Mesodermal cell (in vitro differentiated cells): ENCODE data around the gene RREB1.

Source experiments
- H3K27ac ChIP-seq: 2 replicates; pipeline ENCODE4 v1.7.0; 2013; ENCODE audit warnings: mild to moderate bottlenecking, low read depth, low read length, moderate library complexity; ENCODE audit not compliant: severe bottlenecking
- H3K36me3 ChIP-seq: 2 replicates; pipeline ENCODE4 v1.7.1; 2013; ENCODE audit warnings: mild to moderate bottlenecking, low read length, moderate library complexity; ENCODE audit not compliant: control insufficient read depth, insufficient read depth
- H3K4me1 ChIP-seq: one replicate; pipeline ENCODE4 v1.7.1; 2013; ENCODE audit warnings: mild to moderate bottlenecking, low read length; ENCODE audit not compliant: insufficient read depth, control insufficient read depth, poor library complexity, severe bottlenecking
- H3K4me3 ChIP-seq: 2 replicates; pipeline ENCODE4 v1.7.0; 2013; ENCODE audit warnings: low read length, control low read depth, mild to moderate bottlenecking; ENCODE audit not compliant: insufficient read depth, poor library complexity, severe bottlenecking; ENCODE audit errors: extremely low read depth
- H3K9me3 ChIP-seq: 2 replicates; pipeline ENCODE4 v1.7.1; 2013; ENCODE audit warnings: mild to moderate bottlenecking, low read length, moderate library complexity; ENCODE audit not compliant: control insufficient read depth
- WGBS, 2 experiments: methylation state at CpG; one replicate each; pipeline ENCODE4 v1.1.5; 2013; ENCODE audit warnings: missing lambda C conversion rate in 2 of 2; ENCODE audit not compliant: insufficient coverage in 2 of 2; 5-methylcytosine and 5-hydroxymethylcytosine counted together

RREB1 gene

DNA sequence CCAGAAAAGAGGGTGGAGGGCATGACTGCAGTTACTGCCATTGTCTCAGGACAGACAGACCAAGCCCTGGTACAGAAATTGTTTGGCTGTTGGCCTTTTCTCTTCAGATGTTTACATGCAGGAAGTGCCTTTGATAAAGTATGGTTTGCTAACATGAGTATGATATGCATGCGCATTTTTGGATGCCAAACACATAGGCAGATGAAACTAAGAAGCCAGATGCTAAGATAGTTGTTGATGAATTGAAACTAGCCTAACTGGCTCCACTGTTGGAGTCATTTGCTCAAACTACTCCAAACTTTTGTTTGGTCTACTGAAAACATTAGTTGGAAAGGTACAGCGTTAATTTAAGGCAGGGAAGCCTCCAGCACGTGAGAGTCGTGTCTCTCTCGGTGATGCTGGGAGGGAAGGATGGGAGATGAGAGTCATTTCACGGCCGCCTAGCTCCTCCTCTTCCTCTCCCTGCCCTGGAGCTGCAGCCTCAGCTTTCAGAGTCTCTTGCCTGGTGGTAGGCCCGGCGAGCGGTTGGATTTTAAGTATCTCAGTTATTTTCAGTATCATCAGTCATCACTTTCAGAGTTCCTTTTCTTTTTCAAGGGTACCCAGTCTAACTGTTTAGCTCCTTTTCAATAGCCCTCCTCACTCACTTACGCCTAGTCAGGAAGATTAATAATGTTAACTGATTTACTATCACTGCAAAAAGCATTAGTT, 29.7 kb downstream of the RREB1 start:
- H3K36me3 ChIP-seq, result peaks cover 12% of the 10 kb centered on the region
- H3K9me3 ChIP-seq, result no peaks in the 10 kb centered on the region
- no peak overlapping the region for H3K4me3 ChIP-seq
- H3K4me1 ChIP-seq, result peaks cover 26% of the 10 kb centered on the region
- 35 to 100% methylated on average over 1 to 6 of the region's 11 CpGs for WGBS, 2 experiments
- H3K27ac ChIP-seq, result peak overlapping the region; percentile 43

DNA sequence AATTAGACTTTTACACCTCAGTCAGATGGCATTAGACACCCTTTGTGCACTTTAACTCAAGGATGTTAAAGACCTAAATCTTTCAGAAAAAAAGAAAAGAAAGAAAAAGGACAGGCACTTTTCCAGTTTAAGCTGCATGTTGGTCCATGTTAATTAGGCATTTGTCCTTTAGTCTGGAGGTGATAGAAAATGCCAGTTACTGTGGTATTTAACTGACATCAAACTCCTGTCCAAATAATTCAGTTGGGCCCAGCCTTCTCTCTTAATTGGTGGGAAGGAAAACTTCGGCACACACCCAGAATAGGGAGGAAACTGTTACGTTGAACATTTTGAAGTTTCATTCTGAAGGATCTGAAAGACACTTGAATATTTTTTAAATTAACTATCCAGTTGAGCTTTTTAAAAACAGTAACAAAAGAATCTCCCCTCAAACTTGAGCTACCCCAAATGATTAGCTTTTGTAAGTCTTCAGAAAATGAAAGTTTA, 30.3 kb downstream of the RREB1 start:
- WGBS, 2 experiments, result no CpG with 5 or more reads among the region's 2 CpGs
- no peaks in the 10 kb centered on the region for H3K9me3 ChIP-seq
- no peak overlapping the region for H3K27ac ChIP-seq
- H3K4me1 ChIP-seq, result peaks cover 29% of the 10 kb centered on the region
- no peak overlapping the region for H3K4me3 ChIP-seq
- peaks cover 10% of the 10 kb centered on the region for H3K36me3 ChIP-seq

DNA sequence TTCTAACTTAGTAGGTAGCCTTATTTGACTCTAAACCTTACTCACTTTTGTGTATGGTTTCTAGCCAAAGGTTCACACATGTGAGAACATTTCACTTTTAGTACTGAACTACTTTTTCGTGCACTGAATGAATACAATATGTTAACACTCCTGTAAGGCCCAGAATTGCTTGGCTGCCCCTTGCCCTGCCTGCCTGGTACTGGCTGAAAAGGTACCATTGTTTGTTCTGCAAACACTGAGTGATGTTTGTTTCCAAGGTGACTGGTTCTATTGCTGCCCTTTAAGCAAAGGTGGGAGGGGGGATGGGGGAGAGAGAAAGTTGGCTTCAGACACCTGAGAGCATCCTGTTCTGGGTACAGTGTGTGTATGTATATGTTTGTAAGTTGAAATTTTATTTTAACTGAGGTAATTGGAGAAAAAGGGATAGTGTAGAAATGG, 31.2 kb downstream of the RREB1 start:
- Histone ChIP-seq H3K4me1 (peaks cover 34% of the 10 kb centered on the region), H3K36me3 (peaks cover 8% of the 10 kb centered on the region), H3K4me3 (no peak overlapping the region), H3K27ac (no peak overlapping the region), H3K9me3 (no peaks in the 10 kb centered on the region)
- 83 to 100% methylated on average over 1 of the region's 1 CpG for WGBS, 2 experiments

DNA sequence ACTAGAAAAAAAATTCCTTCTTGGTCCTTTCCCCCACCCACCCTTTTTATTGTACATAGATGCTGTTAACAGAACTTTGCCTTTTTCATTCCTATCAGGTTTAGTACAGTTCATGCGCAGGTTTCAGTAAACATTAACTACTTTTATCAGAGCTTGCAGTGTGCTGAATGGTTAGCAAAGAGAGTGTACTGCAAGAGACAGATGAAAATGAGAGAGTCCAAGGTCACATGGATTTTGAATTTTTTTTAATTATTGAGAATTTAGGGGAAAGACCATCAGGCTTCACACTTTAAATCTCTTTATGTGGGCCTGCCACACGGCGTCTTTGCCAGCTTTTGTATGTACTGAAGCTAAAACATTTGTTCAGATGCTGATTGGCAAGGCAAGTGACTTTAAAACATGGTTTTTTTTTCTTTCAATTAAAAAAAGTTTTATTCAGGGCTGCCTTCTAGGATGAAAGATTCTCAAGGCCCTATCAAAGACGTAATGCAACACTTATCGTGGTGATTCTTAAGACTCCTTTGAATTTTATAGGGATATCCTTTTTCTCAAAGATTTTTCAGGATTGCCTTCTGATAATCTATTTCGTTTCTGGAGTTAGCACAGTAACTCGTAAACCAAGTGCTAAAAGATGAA, 32.2 kb downstream of the RREB1 start:
- peaks cover 40% of the 10 kb centered on the region for H3K4me1 ChIP-seq
- no peak overlapping the region for H3K27ac ChIP-seq
- H3K4me3 ChIP-seq, result no peak overlapping the region
- H3K36me3 ChIP-seq, result peaks cover 8% of the 10 kb centered on the region
- WGBS, 2 experiments, result 95 to 100% methylated on average over 4 to 6 of the region's 7 CpGs
- H3K9me3 ChIP-seq, result no peaks in the 10 kb centered on the region

DNA sequence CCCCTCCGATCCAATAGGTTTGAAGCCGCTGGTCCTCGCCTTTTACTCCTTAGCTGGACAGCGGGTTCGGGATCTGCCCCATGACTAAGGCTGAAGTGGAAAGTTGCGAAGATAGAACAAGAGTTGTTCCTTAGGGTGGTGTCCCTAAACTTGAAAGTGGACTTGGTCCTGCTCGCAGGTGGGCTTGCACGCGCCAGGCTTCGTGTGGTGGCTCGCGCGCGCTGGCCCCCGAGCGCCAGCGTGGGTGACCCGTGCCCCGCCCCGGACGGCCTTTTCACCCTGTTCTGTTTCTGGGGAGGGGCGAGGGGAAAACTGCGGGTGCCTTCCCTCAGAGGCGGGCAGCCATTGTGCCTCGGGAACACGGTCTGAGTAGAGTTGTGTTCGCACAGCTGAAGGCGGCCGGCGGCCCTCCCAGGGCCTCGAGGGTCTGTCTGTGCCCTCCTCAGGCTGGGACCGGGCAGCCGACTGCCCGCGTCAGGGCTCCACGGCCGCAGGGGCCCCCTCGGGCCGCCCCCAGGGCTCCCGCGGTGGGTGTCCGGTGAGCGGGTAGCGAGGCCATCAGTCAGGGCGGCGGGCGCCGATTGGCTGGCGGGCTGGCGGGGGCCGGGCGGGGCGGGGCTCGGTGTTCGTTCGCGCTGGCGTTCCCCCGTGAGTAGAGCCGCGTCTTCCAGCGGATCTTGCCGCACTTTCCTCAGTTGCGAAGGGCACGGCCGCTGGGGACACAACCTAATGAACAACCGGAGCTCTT, 33.0 kb downstream of the RREB1 start:
- Histone ChIP-seq H3K9me3 (no peaks in the 10 kb centered on the region), H3K36me3 (peaks cover 8% of the 10 kb centered on the region), H3K4me1 (peaks cover 48% of the 10 kb centered on the region), H3K27ac (peak overlapping the region; percentile 74), H3K4me3 (peak overlapping the region; percentile 38)
- WGBS, 2 experiments, result 1 to 4% methylated on average over 34 to 49 of the region's 67 CpGs

DNA sequence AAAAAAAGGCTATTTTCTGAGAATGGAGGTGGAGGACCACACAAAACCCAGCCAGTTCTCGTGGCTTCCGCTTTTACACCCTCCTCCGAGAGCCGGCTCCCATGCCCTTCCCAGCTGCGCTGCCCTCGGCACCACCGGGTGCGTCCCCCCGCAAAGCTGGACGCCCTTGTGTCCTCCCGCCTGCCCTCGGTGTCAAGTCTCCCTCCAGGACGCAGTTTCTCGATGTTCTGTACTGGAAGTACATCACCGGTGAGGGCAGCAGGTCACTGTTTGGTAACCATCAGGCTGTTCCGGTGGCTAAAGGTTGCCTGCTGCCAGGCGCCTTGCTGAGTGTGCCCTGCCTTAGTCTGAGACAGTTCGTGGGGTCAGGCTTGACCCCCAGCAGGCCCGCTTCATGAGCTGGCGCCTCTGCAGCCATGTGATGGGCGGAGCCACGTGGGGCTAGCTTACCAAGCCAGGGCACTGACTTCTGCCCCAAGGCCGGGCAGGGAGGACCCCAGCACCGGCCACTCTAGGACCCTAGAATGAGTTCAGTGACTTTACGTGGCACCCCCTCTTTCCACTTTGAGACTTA, 34.6 kb downstream of the RREB1 start:
- peaks cover 54% of the 10 kb centered on the region for H3K4me1 ChIP-seq
- no peaks in the 10 kb centered on the region for H3K9me3 ChIP-seq
- H3K36me3 ChIP-seq, result peaks cover 8% of the 10 kb centered on the region
- no peak overlapping the region for H3K27ac ChIP-seq
- H3K4me3 ChIP-seq, result no peak overlapping the region
- WGBS, 2 experiments, result 99 to 100% methylated on average over 23 to 25 of the region's 25 CpGs

DNA sequence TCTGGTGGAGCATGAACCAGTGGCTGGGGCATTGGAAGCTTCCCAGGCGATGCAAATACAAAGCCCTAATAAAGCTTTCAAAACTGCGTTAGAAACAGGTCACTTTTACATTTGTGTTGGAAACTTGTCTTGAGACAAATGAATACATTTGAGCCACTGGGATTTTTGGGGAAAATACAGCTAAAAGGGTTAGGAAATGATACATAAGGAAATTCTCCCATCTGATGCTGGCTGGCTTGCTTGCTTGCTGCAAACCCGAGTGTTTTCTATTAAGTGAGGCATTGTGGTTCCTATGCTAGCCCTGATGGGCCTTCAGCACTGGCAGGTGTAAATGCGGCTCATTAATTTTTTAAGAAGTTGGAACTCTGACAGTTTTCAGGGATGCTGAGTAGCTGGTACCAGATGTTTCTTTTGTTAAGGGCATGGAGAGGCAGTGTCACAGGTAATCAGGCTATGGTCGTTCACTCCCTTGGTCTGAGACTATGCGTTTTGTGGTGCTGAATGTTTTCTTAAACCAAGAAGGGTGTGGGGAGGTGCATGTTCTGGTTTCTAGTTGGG, 35.2 kb downstream of the RREB1 start:
- H3K9me3 ChIP-seq, result no peaks in the 10 kb centered on the region
- H3K4me3 ChIP-seq, result no peak overlapping the region
- WGBS, 2 experiments, result 86 to 87% methylated on average over 5 to 6 of the region's 6 CpGs
- H3K36me3 ChIP-seq, result peaks cover 8% of the 10 kb centered on the region
- peak overlapping the region; percentile 11 for H3K27ac ChIP-seq
- H3K4me1 ChIP-seq, result peaks cover 59% of the 10 kb centered on the region

DNA sequence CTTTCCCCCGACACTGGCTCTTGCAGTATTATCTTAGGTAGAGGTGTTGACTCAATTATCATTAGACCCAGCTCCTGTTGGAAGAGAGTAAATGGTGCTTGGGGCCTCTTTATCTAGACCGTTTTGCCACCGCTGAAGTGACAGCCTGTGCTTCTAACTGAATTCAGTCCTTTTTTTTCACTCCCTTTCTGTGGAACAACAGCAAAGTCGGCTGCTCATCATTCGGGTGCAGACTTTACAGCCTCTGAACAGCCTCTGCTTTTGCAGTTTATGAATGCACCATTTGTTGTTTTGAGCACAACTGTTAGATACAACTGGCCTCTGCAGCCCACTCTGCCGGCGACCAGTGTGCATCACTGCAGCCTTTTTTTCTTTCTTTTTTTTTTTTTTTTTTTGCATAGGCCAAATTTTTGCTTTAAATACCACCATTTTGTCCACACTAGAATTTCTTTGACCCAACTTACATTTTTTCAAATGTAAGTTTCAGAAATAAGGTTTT, 35.8 kb downstream of the RREB1 start:
- peak overlapping the region; percentile 11 for H3K27ac ChIP-seq
- H3K9me3 ChIP-seq, result no peaks in the 10 kb centered on the region
- peaks cover 60% of the 10 kb centered on the region for H3K4me1 ChIP-seq
- no peak overlapping the region for H3K4me3 ChIP-seq
- 55 to 76% methylated on average over 2 to 4 of the region's 7 CpGs for WGBS, 2 experiments
- H3K36me3 ChIP-seq, result peaks cover 8% of the 10 kb centered on the region

DNA sequence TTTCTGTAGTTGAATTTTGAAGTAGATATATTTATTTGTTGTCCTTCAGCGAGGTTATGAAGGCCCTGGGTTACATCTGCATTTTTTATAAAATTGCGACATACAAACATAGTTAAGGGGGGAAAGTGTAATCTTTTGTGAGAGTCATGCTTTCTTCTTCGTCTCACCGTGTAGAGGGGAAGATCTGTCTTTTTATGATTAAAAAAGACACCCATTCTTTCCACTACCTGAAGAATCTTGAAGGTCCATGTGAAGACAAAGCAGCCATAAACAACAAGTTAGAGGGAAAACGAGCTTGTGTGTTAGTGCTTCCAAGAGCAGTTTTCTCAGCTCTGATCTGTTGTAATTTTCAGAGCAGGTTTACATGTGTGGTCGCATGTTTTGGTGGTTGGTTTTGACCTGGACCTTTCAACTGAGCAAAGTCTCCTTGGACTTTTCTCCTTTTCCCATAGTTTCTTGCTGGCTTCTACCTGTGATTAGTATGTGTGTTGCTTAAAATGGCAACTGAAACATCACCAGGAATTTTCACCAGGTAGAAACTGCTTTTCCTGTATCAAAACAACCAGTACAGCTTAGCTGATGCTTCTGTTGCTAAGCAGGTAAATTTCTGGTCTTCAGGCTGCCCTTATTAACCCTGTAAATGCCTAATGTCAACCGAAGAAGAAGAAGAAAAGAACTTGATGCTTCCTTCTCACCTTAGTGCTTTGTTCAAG, 37.3 kb downstream of the RREB1 start:
- H3K9me3 ChIP-seq, result no peaks in the 10 kb centered on the region
- peak overlapping the region; percentile 30 for H3K27ac ChIP-seq
- 77 to 80% methylated on average over 3 to 4 of the region's 7 CpGs for WGBS, 2 experiments
- H3K4me1 ChIP-seq, result peaks cover 62% of the 10 kb centered on the region
- H3K36me3 ChIP-seq, result peaks cover 8% of the 10 kb centered on the region
- no peak overlapping the region for H3K4me3 ChIP-seq

DNA sequence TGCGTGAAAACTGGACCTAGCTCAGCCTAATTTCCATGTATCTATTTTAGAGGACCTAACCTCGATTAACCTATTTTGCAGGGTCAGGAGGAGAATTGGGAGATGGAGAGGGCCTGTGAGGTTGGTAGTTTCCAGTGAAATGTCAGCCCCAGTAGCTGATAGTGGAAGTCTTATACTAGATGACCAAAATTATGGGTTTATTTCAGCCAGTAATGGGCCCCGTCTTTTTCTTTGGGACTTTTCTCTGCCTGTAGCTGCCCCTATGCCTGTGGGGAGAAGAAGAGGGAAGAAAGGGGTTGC, 37.8 kb downstream of the RREB1 start:
- peaks cover 8% of the 10 kb centered on the region for H3K36me3 ChIP-seq
- H3K9me3 ChIP-seq, result no peaks in the 10 kb centered on the region
- H3K4me1 ChIP-seq, result peaks cover 68% of the 10 kb centered on the region
- no peak overlapping the region for H3K4me3 ChIP-seq
- H3K27ac ChIP-seq, result no peak overlapping the region
- WGBS, 2 experiments, result 56 to 85% methylated on average over 1 to 2 of the region's 3 CpGs
